ENCODE data around the gene ZFP92. TPM values are rescaled to one million over a fixed set of nuclear protein-coding genes. Genes with fewer than 3 reads are reported as not detected.

The ZFP92 gene
- total RNA-seq, 1 experiment from 2014 or later, result 0.16 TPM

- Histone ChIP-seq H3K9me3 (no peaks in the 10 kb centered on the region), H3K36me3 (ENCODE audit: control insufficient read depth, insufficient read depth, low read length) (no peaks in the 10 kb centered on the region), H3K27me3 (replicated peaks; ENCODE audit: control insufficient read depth, insufficient read depth, low read length) (no peaks in the 10 kb centered on the region), H3K4me3 (ENCODE audit: low read depth, low read length) (no peak overlapping the region), H3K4me1 (no peaks in the 10 kb centered on the region)
- intact Hi-C loops (cut with micrococcal nuclease; ENCODE audit: unreplicated experiment), result no loop called here
- no peaks in the 10 kb centered on the region for H3K4me1 Mint-ChIP-seq (ENCODE audit: low read depth, unreplicated experiment)
- BruUV-seq (replicated peaks), result no TSS peak
- no peaks in the 10 kb centered on the region for H3K36me3 Mint-ChIP-seq (ENCODE audit: insufficient read depth, unreplicated experiment)
- no peak overlapping the region for H3K27ac Mint-ChIP-seq (ENCODE audit: unreplicated experiment)
- POLR2A ChIA-PET, result no interaction called here
- H3K9me3 Mint-ChIP-seq (ENCODE audit: unreplicated experiment), result no peaks in the 10 kb centered on the region
- CTCF ChIA-PET, result no interaction called here
- TF ChIP-seq, protein P1, sequence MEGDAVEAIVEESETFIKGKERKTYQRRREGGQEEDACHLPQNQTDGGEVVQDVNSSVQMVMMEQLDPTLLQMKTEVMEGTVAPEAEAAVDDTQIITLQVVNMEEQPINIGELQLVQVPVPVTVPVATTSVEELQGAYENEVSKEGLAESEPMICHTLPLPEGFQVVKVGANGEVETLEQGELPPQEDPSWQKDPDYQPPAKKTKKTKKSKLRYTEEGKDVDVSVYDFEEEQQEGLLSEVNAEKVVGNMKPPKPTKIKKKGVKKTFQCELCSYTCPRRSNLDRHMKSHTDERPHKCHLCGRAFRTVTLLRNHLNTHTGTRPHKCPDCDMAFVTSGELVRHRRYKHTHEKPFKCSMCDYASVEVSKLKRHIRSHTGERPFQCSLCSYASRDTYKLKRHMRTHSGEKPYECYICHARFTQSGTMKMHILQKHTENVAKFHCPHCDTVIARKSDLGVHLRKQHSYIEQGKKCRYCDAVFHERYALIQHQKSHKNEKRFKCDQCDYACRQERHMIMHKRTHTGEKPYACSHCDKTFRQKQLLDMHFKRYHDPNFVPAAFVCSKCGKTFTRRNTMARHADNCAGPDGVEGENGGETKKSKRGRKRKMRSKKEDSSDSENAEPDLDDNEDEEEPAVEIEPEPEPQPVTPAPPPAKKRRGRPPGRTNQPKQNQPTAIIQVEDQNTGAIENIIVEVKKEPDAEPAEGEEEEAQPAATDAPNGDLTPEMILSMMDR (IDR thresholded peaks at IDR 0.05; ENCODE audit: insufficient read depth in 1 of 2, low read depth in 1 of 2, low read length in 1 of 2, severe bottlenecking in 1 of 2, unreplicated experiment in 1 of 2), result no peak
- peaks cover 10% of the 10 kb centered on the region for H3K27me3 Mint-ChIP-seq (ENCODE audit: insufficient read depth, unreplicated experiment)
- DNase-seq, result no peak
- H3K4me3 Mint-ChIP-seq (ENCODE audit: unreplicated experiment), result no peak overlapping the region
These were observed 6.4 kb downstream of the ZFP92 start for GRCh38 chrX:153417637-153418036.

DNA sequence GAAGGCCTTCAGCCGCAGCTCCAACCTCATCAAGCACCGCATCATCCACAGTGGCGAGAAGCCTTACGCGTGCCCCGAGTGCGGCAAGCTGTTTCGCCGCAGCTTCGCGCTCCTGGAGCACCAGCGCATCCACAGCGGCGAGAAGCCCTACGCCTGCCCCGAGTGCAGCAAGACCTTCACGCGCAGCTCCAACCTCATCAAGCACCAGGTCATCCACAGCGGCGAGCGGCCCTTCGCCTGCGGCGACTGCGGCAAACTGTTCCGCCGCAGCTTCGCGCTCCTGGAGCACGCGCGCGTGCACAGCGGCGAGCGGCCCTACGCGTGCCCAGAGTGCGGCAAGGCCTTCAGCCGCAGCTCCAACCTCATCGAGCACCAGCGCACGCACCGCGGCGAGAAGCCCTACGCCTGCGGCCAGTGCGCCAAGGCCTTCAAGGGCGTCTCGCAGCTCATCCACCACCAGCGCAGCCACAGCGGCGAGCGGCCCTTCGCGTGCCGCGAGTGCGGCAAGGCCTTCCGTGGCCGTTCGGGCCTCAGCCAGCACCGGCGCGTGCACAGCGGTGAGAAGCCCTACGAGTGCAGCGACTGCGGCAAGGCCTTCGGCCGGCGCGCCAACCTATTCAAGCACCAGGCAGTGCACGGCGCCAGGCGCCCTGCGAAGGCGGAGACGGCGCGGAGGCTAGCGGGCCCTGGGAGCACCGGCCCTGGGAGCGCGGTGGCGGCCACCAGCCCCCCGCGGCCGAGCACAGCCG lies 9.8 kb downstream of the ZFP92 start:
- TF ChIP-seq, protein P1 (IDR thresholded peaks at IDR 0.05; ENCODE audit: insufficient read depth in 1 of 2, low read depth in 1 of 2, low read length in 1 of 2, severe bottlenecking in 1 of 2, unreplicated experiment in 1 of 2), result no peak
- ChIA-PET CTCF (no interaction called here), POLR2A (no interaction called here)
- Histone ChIP-seq H3K4me3 (ENCODE audit: low read depth, low read length) (no peak overlapping the region), H3K27me3 (replicated peaks; ENCODE audit: control insufficient read depth, insufficient read depth, low read length) (no peaks in the 10 kb centered on the region), H3K36me3 (ENCODE audit: control insufficient read depth, insufficient read depth, low read length) (no peaks in the 10 kb centered on the region), H3K4me1 (no peaks in the 10 kb centered on the region), H3K9me3 (no peaks in the 10 kb centered on the region)
- Mint-ChIP-seq H3K9me3 (ENCODE audit: unreplicated experiment) (no peaks in the 10 kb centered on the region), H3K27ac (ENCODE audit: unreplicated experiment) (no peak overlapping the region), H3K4me1 (ENCODE audit: low read depth, unreplicated experiment) (no peaks in the 10 kb centered on the region), H3K4me3 (ENCODE audit: unreplicated experiment) (no peak overlapping the region), H3K27me3 (ENCODE audit: insufficient read depth, unreplicated experiment) (peaks cover 6% of the 10 kb centered on the region), H3K36me3 (ENCODE audit: insufficient read depth, unreplicated experiment) (no peaks in the 10 kb centered on the region)
- DNase-seq, result no peak
- no TSS peak for BruUV-seq (replicated peaks)
- intact Hi-C loops (cut with micrococcal nuclease; ENCODE audit: unreplicated experiment), result no loop called here

DNA sequence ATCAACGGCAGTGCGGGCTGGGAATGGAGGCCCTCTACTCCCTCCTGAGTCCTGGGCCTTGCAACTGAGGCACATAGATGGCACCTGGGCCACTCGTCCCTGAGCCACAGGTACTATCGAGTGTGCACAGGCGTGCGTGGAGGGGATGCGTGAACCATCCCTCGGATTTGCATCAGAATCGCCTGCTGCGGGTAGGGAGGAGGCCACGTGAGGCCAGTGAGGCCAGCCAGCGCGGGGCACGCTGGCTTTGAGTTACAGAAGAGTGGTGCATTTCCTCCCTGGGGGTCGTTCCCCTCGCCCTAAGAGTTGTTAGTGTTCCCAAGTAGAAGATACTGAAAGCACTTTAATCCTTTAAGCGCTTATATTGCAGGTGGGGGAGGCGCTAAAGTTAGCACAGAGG lies 10.6 kb downstream of the ZFP92 start:
- H3K4me3 Mint-ChIP-seq (ENCODE audit: unreplicated experiment), result no peak overlapping the region

More for the DNA sequence above, 10.6 kb downstream of the ZFP92 start:
- Histone ChIP-seq H3K9me3 (no peaks in the 10 kb centered on the region), H3K36me3 (ENCODE audit: control insufficient read depth, insufficient read depth, low read length) (no peaks in the 10 kb centered on the region), H3K4me1 (no peaks in the 10 kb centered on the region), H3K4me3 (ENCODE audit: low read depth, low read length) (no peak overlapping the region), H3K27me3 (replicated peaks; ENCODE audit: control insufficient read depth, insufficient read depth, low read length) (no peaks in the 10 kb centered on the region)
- DNase-seq, result no peak
- intact Hi-C loops (cut with micrococcal nuclease; ENCODE audit: unreplicated experiment), result no loop called here
- Mint-ChIP-seq H3K27me3 (ENCODE audit: insufficient read depth, unreplicated experiment) (peaks cover 6% of the 10 kb centered on the region), H3K9me3 (ENCODE audit: unreplicated experiment) (no peaks in the 10 kb centered on the region), H3K36me3 (ENCODE audit: insufficient read depth, unreplicated experiment) (no peaks in the 10 kb centered on the region), H3K4me1 (ENCODE audit: low read depth, unreplicated experiment) (no peaks in the 10 kb centered on the region), H3K27ac (ENCODE audit: unreplicated experiment) (no peak overlapping the region)
- ChIA-PET POLR2A (no interaction called here), CTCF (no interaction called here)
- no TSS peak for BruUV-seq (replicated peaks)
- TF ChIP-seq, protein P1 (IDR thresholded peaks at IDR 0.05; ENCODE audit: insufficient read depth in 1 of 2, low read depth in 1 of 2, low read length in 1 of 2, severe bottlenecking in 1 of 2, unreplicated experiment in 1 of 2), result no peak

All from Caco-2 (cell line).